HCT116 (cell line): Measurements from ENCODE around the gene ADGRF5. TPM values are rescaled to one million over a fixed set of nuclear protein-coding genes. Genes with fewer than 3 reads are reported as not detected.
A peak's percentile ranks its signal among the peaks of the same experiment; 100 is the strongest.

Source experiments
- ATAC-seq: fragments of 200-7000 bp; cut with Tn5 transposase; 2 replicates; pipeline ENCODE4 v1.9.1; 2020; ENCODE audit warnings: mild to moderate bottlenecking, moderate library complexity
- BruUV-seq: library from RNA; stranded (reverse); fragments of 400-500 nt; replicated peaks from 2 replicates; lab custom pipeline; 2021; lab: Mats Ljungman, UMichigan
- CTCF ChIA-PET: fragments of 300-600 bp; sonication (Branson Sonifier 250); formaldehyde crosslinking; loops from one replicate; lab custom pipeline; 2021; ENCODE audit warnings: antibody characterized with exemption; lab: Charles Lee
- POLR2A ChIA-PET: fragments of 300-600, 350-600 bp; sonication (Branson Sonifier 250); formaldehyde crosslinking; loops from one replicate; lab custom pipeline; 2021; ENCODE audit warnings: antibody characterized with exemption; lab: Charles Lee
- RAD21 ChIA-PET, 2 experiments: fragments of 300-600 bp; sonication (Branson Sonifier 250); formaldehyde crosslinking; loops; one replicate each; lab custom pipeline; 2023; ENCODE audit warnings: low total read pairs in 2 of 2; ENCODE audit not compliant: uncharacterized antibody in 2 of 2, unreplicated experiment in 2 of 2, low non-redundant PET in 1 of 2; lab: Charles Lee
- DNase-seq: peaks from one replicate; pipeline ENCODE4 v3.0.0-alpha.2; 2010; ENCODE audit warnings: low read depth, low spot score
- H2AFZ ChIP-seq: fragments of 200-600 bp; shearing (Covaris generic), sonication (generic); 2 replicates; pipeline ENCODE4 v1.6.1; 2017; ENCODE audit warnings: low read depth, mixed run types, mixed read lengths, antibody characterized with exemption, low read length; ENCODE audit not compliant: poor library complexity, severe bottlenecking
- H3K27ac ChIP-seq: 2 replicates; pipeline ENCODE4 v1.5.1; 2012; ENCODE audit warnings: low read depth, low read length
- H3K27me3 ChIP-seq: fragments of 200-600 bp; sonication (generic); 2 replicates; pipeline ENCODE4 v1.6.1; 2016; ENCODE audit warnings: mixed run types, low read length, mixed read lengths; ENCODE audit not compliant: insufficient read depth
- H3K36me3 ChIP-seq, 2 experiments: fragments of 200-500 bp in 1 of 2; fragments of 200-600 bp in 1 of 2; sonication (Bioruptor generic) in 1 of 2; sonication (generic) in 1 of 2; 2 replicates each; pipeline versions ENCODE4 v1.5.1 to v1.6.1; 2014 to 2016; ENCODE audit warnings: low read length in 2 of 2, inconsistent platforms in 1 of 2, mixed read lengths in 1 of 2, mixed run types in 1 of 2; ENCODE audit not compliant: insufficient read depth in 2 of 2, control insufficient read depth in 1 of 2
- H3K4me1 ChIP-seq, 2 experiments: fragments of 200-600 bp in 1 of 2; sonication (generic) in 1 of 2; 2 replicates each; pipeline versions ENCODE4 v1.5.1 to v1.6.1; 2012 to 2017; ENCODE audit warnings: low read length in 2 of 2, inconsistent platforms in 1 of 2, mild to moderate bottlenecking in 1 of 2, mixed read lengths in 1 of 2, mixed run types in 1 of 2, moderate library complexity in 1 of 2; ENCODE audit not compliant: insufficient read depth in 2 of 2, control insufficient read depth in 1 of 2
- H3K4me2 ChIP-seq: fragments of 200-600 bp; sonication (generic); 2 replicates; pipeline ENCODE4 v1.6.1; 2017; ENCODE audit warnings: mixed run types, low read length, mixed read lengths
- H3K4me3 ChIP-seq, 2 experiments: fragments of 200-600 bp in 1 of 2; sonication (generic) in 1 of 2; replicated peaks in 1 of 2; 2 replicates each; pipeline ENCODE4 v1.5.1; 2011 to 2016; ENCODE audit warnings: low read length in 2 of 2, control low read depth in 1 of 2, low read depth in 1 of 2, mild to moderate bottlenecking in 1 of 2, mixed read lengths in 1 of 2, mixed run types in 1 of 2
- H3K79me2 ChIP-seq: fragments of 200-600 bp; sonication (generic); 2 replicates; pipeline ENCODE4 v1.6.1; 2017; ENCODE audit warnings: mild to moderate bottlenecking, mixed run types, low read length, moderate library complexity, mixed read lengths; ENCODE audit not compliant: insufficient read depth
- H3K9ac ChIP-seq: fragments of 200-600 bp; sonication (generic); 2 replicates; pipeline ENCODE4 v1.6.1; 2016; ENCODE audit warnings: low read length, mixed read lengths
- H3K9me2 ChIP-seq: fragments of 200-600 bp; sonication (generic), shearing (Covaris generic); 2 replicates; pipeline ENCODE4 v1.6.1; 2017; ENCODE audit warnings: mixed run types, mild to moderate bottlenecking, moderate library complexity; ENCODE audit not compliant: insufficient read depth
- H3K9me3 ChIP-seq, 2 experiments: fragments of 200-500 bp in 1 of 2; fragments of 200-600 bp in 1 of 2; sonication (Bioruptor generic) in 1 of 2; sonication (generic) in 1 of 2; 2 replicates each; pipeline ENCODE4 v1.6.1; 2014 to 2017; ENCODE audit warnings: low read length in 2 of 2, mixed read lengths in 2 of 2, inconsistent platforms in 1 of 2, low read depth in 1 of 2, mild to moderate bottlenecking in 1 of 2, mixed run types in 1 of 2, moderate library complexity in 1 of 2; ENCODE audit not compliant: control insufficient read depth in 1 of 2, insufficient read depth in 1 of 2
- H4K20me1 ChIP-seq: fragments of 200-600 bp; sonication (generic), shearing (Covaris generic); 2 replicates; pipeline ENCODE4 v1.6.1; 2017; ENCODE audit warnings: mixed run types, mild to moderate bottlenecking, moderate library complexity; ENCODE audit not compliant: insufficient read depth
- CBX3 ChIP-seq: IDR thresholded peaks from 2 replicates; pipeline ENCODE4 v1.6.1; 2012; ENCODE audit warnings: low read depth
- CEBPB ChIP-seq: IDR thresholded peaks from 2 replicates; pipeline ENCODE4 v1.6.1; 2012; ENCODE audit warnings: low read depth
- CTCF ChIP-seq, 3 experiments: fragments of 200-600 bp in 1 of 3; sonication (generic) in 1 of 3; IDR thresholded peaks in 2 of 3; conservative IDR thresholded peaks in 1 of 3; 2 replicates each; pipeline ENCODE4 v1.5.1; 2012 to 2017; ENCODE audit warnings: low read depth in 2 of 3, low read length in 2 of 3, antibody characterized with exemption in 1 of 3, borderline replicate concordance in 1 of 3, control low read depth in 1 of 3, mild to moderate bottlenecking in 1 of 3, mixed read lengths in 1 of 3, mixed run types in 1 of 3, moderate library complexity in 1 of 3; ENCODE audit not compliant: insufficient read depth in 1 of 3
- ELF1 ChIP-seq: IDR thresholded peaks from 2 replicates; pipeline ENCODE4 v1.6.1; 2012; ENCODE audit warnings: low read depth, borderline replicate concordance
- EZH2 ChIP-seq: fragments of 200-600 bp; sonication (generic); IDR thresholded peaks from 2 replicates; pipeline ENCODE4 v1.6.1; 2017; ENCODE audit warnings: antibody characterized with exemption, mixed run types
- EZH2phosphoT487 ChIP-seq: fragments of 200-600 bp; IDR thresholded peaks from 2 replicates; pipeline ENCODE4 v1.6.1; 2018; ENCODE audit warnings: antibody characterized with exemption, borderline replicate concordance
- FOSL1 ChIP-seq: IDR thresholded peaks from 2 replicates; pipeline ENCODE4 v1.6.1; 2012; ENCODE audit warnings: low read depth
- JUND ChIP-seq: IDR thresholded peaks from 2 replicates; pipeline ENCODE4 v1.6.1; 2012
- MAX ChIP-seq: IDR thresholded peaks from 2 replicates; pipeline ENCODE4 v1.6.1; 2012
- POLR2A ChIP-seq: IDR thresholded peaks from 2 replicates; pipeline ENCODE4 v1.7.0; 2011; ENCODE audit warnings: borderline replicate concordance; ENCODE audit not compliant: insufficient read depth, insufficient read length; ENCODE audit errors: extremely low read depth
- POLR2AphosphoS5 ChIP-seq: IDR thresholded peaks from 2 replicates; pipeline ENCODE4 v1.6.1; 2011; ENCODE audit warnings: mild to moderate bottlenecking, low read depth, low read length, moderate library complexity
- SIN3A ChIP-seq: IDR thresholded peaks from 2 replicates; pipeline ENCODE4 v1.6.1; 2012; ENCODE audit warnings: low read depth
- SRF ChIP-seq: IDR thresholded peaks from 2 replicates; pipeline ENCODE4 v1.6.1; 2012; ENCODE audit warnings: low read depth
- TCF7L2 ChIP-seq: IDR thresholded peaks from 2 replicates; pipeline ENCODE4 v1.7.0; 2011; ENCODE audit warnings: borderline replicate concordance, inconsistent platforms; ENCODE audit not compliant: insufficient read depth, insufficient read length; ENCODE audit errors: extremely low read depth
- ZBTB33 ChIP-seq: IDR thresholded peaks from 2 replicates; pipeline ENCODE4 v1.6.1; 2011; ENCODE audit warnings: mild to moderate bottlenecking, low read length, moderate library complexity; ENCODE audit not compliant: insufficient replicate concordance; ENCODE audit errors: extremely low read depth
- ZNF274 ChIP-seq: fragments of 200-500 bp; sonication (Bioruptor generic); IDR thresholded peaks from 2 replicates; pipeline ENCODE4 v1.6.1; 2014; ENCODE audit warnings: mild to moderate bottlenecking, low read depth, low read length, inconsistent platforms
- intact Hi-C: fragments of 100-400 bp; cut with micrococcal nuclease; formaldehyde crosslinking; loops from 2 replicates; pipeline ENCODE4 v1.10.0; 2022
- total RNA-seq: library from RNA; stranded (reverse); gene quantifications from one replicate; pipeline ENCODE4 v1.2.1, GENCODE V29; 2021; ENCODE audit not compliant: unreplicated experiment

ADGRF5 gene
- total RNA-seq, 1 experiment from 2014 or later, result 0.17 TPM

- H2AFZ ChIP-seq, result no peak overlapping the region
- no peaks in the 10 kb centered on the region for H4K20me1 ChIP-seq
- RAD21 ChIA-PET, result no interaction called here
- TF ChIP-seq CBX3, result no peak
- TF ChIP-seq SRF, result no peak
- no peak for TF ChIP-seq JUND
- no peak for TF ChIP-seq TCF7L2
- no peak for TF ChIP-seq FOSL1
- TF ChIP-seq CEBPB, result no peak
- TF ChIP-seq POLR2A, result no peak
- TF ChIP-seq EZH2phosphoT487, result no peak
- TF ChIP-seq MAX, result no peak
- TF ChIP-seq SIN3A, result no peak
- TF ChIP-seq ZNF274, result no peak
- TF ChIP-seq POLR2AphosphoS5, result no peak
- no peak for TF ChIP-seq ELF1
- TF ChIP-seq, all 23 proteins: peak for 0
- no peak overlapping the region for H3K4me2 ChIP-seq
- ChIA-PET CTCF (interaction anchor here (3.7 kb wide), 1 partner anchor 139 kb away, joined by 18 read pairs; no protein-coding TSS in a partner anchor), POLR2A (no interaction called here)
- no peaks in the 10 kb centered on the region for H3K9me2 ChIP-seq
- no peaks in the 10 kb centered on the region for H3K27me3 ChIP-seq
- H3K79me2 ChIP-seq, result no peaks in the 10 kb centered on the region
- no TSS peak for BruUV-seq
- H3K27ac ChIP-seq, result no peak overlapping the region
- no peaks in the 10 kb centered on the region for H3K36me3 ChIP-seq
- no peaks in the 10 kb centered on the region for H3K9me3 ChIP-seq
- H3K9ac ChIP-seq, result no peak overlapping the region
- no peak for DNase-seq
- no peak overlapping the region for H3K4me3 ChIP-seq
- intact Hi-C loops, result no loop called here
- ATAC-seq, result no peak
- peaks cover 0 to 18% of the 10 kb centered on the region in 2 experiments; a peak in 2 of 4 replicates for H3K4me1 ChIP-seq
These were observed 70.9 kb downstream of the ADGRF5 start for GRCh38 chr6:46850792-46851191.

GRCh38 chr6:46849361-46849690 lies 72.4 kb downstream of the ADGRF5 start:
- no peaks in the 10 kb centered on the region for H3K9me3 ChIP-seq
- ATAC-seq, result 0 out of 2 replicates have a peak, but pooled peaks have one; percentile 6
- TF ChIP-seq EZH2 (no peak), CTCF (IDR thresholded peaks at IDR 0.05 in 2 of 3, conservative IDR thresholded peaks at IDR 0.05 in 1 of 3; ENCODE audit: borderline replicate concordance in 1 of 3, insufficient read depth in 1 of 3, low read depth in 2 of 3, low read length in 2 of 3) (no peak), ZNF274 (no peak), CBX3 (no peak), EZH2phosphoT487 (no peak), POLR2AphosphoS5 (no peak), SIN3A (no peak), ELF1 (no peak), ZBTB33 (no peak), TCF7L2 (no peak), SRF (no peak), MAX (no peak)

More at GRCh38 chr6:46849361-46849690, 72.4 kb downstream of the ADGRF5 start:
- Histone ChIP-seq H3K36me3 (no peaks in the 10 kb centered on the region), H2AFZ (peak overlapping the region; percentile 41), H3K9me2 (no peaks in the 10 kb centered on the region), H3K27ac (no peak overlapping the region), H3K79me2 (no peaks in the 10 kb centered on the region), H3K9ac (no peak overlapping the region), H3K27me3 (no peaks in the 10 kb centered on the region), H3K4me1 (peaks cover 0 to 18% of the 10 kb centered on the region in 2 experiments; a peak in 2 of 4 replicates), H4K20me1 (no peaks in the 10 kb centered on the region), H3K4me2 (peak overlapping the region; percentile 54), H3K4me3 (no peak overlapping the region)
- DNase-seq, result no peak
- ChIA-PET POLR2A (no interaction called here), RAD21 (interaction anchor here (0.6 to 1.0 kb wide), 2 partner anchors 137 to 185 kb away, joined by 3 read pairs; no protein-coding TSS in a partner anchor), CTCF (interaction anchor here (0.6 to 3.7 kb wide), 13 partner anchors 8 to 429 kb away, joined by 3 to 37 read pairs (median 4); no protein-coding TSS in a partner anchor)
- no TSS peak for BruUV-seq
- intact Hi-C loops, result loop anchor here (1.0 to 5.0 kb wide), 5 partner anchors 142 to 461 kb away; no protein-coding TSS in a partner anchor
